ENCODE measurements around the gene C6.

DNA sequence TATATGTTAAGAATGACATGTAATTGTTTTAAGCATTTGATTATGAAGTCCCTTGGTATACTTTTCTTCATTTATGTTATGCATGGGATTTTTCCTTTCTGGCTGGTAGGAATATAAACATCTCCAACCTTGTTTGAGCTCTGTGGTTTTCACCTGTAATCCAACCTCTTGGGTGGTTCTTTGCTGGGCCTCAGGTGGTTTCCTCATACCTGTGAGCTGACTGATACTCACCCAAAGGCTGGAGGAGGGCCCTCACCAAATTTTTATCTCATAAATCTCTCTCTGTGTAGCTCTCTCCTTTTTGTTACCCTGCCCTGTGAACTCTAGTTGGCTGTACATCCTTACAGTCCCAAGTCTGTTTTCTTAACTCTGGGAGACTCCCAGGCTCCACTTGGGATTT, 39.8 kb upstream of the C6 start:
- TF ChIP-seq, protein P1, sequence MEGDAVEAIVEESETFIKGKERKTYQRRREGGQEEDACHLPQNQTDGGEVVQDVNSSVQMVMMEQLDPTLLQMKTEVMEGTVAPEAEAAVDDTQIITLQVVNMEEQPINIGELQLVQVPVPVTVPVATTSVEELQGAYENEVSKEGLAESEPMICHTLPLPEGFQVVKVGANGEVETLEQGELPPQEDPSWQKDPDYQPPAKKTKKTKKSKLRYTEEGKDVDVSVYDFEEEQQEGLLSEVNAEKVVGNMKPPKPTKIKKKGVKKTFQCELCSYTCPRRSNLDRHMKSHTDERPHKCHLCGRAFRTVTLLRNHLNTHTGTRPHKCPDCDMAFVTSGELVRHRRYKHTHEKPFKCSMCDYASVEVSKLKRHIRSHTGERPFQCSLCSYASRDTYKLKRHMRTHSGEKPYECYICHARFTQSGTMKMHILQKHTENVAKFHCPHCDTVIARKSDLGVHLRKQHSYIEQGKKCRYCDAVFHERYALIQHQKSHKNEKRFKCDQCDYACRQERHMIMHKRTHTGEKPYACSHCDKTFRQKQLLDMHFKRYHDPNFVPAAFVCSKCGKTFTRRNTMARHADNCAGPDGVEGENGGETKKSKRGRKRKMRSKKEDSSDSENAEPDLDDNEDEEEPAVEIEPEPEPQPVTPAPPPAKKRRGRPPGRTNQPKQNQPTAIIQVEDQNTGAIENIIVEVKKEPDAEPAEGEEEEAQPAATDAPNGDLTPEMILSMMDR (IDR thresholded peaks at IDR 0.05) = no peak
- no peak for TF ChIP-seq POLR2A (IDR thresholded peaks at IDR 0.05)

Measured in testis (tissue), 2 donors.